Esophagus squamous epithelium (tissue), 5 donors: Measurements from ENCODE around the gene WDPCP. TPM values are rescaled to one million over a fixed set of nuclear protein-coding genes. Genes with fewer than 3 reads are reported as not detected.
"Not testable (repeated sequence)": the region's sequence is repeated elsewhere in the genome, so short reads cannot be mapped to it uniquely, and the experiment has no call there.

Experiments
- DNase-seq: peaks from one replicate; lab custom pipeline; 2025; lab: John Stamatoyannopoulos, UW
- H3K27ac ChIP-seq, 4 donors: fragments of 200-600 bp; sonication (generic); one replicate each; pipeline ENCODE4 v1.5.1; 2016 to 2019; ENCODE audit warnings: mild to moderate bottlenecking in 1 of 4
- H3K27me3 ChIP-seq, 4 donors: fragments of 200-600 bp; sonication (generic); 1 replicate in 3 of 4; 2 replicates in 1 of 4; pipeline versions ENCODE4 v1.5.1 to v1.6.0; 2017 to 2021; ENCODE audit warnings: antibody characterized with exemption in 1 of 4
- H3K36me3 ChIP-seq, 3 donors: fragments of 200-600 bp; sonication (generic); one replicate each; pipeline ENCODE4 v1.5.1; 2016 to 2019
- H3K4me1 ChIP-seq, 3 donors: fragments of 200-600 bp; sonication (generic); one replicate each; pipeline ENCODE4 v1.5.1; 2017 to 2019
- H3K4me3 ChIP-seq, 4 donors: fragments of 200-600 bp; sonication (generic); 1 replicate in 3 of 4; 2 replicates in 1 of 4; pipeline ENCODE4 v1.5.1; 2016 to 2019; ENCODE audit warnings: mild to moderate bottlenecking in 2 of 4, moderate library complexity in 1 of 4
- H3K9me3 ChIP-seq, 3 donors: fragments of 200-600 bp; sonication (generic); one replicate each; pipeline ENCODE4 v1.5.1; 2016 to 2019
- CTCF ChIP-seq, 6 experiments: fragments of 450-650 bp in 4 of 6; fragments of 200-600 bp in 2 of 6; sonication (generic) in 2 of 6; IDR thresholded peaks; one replicate each; pipeline ENCODE4 v1.5.1; 2016 to 2019; ENCODE audit warnings: antibody characterized with exemption in 6 of 6, mild to moderate bottlenecking in 4 of 6, moderate library complexity in 4 of 6
- POLR2A ChIP-seq, 4 donors: fragments of 450-650 bp; IDR thresholded peaks; one replicate each; pipeline ENCODE4 v1.6.1; 2017; ENCODE audit warnings: antibody characterized with exemption in 4 of 4, mild to moderate bottlenecking in 4 of 4, moderate library complexity in 3 of 4
- WGBS, 2 donors: methylation state at CpG; one replicate each; pipeline ENCODE4 v1.1.5; 2018; 5-methylcytosine and 5-hydroxymethylcytosine counted together
- intact Hi-C: fragments of 100-400 bp; cut with DNase I; formaldehyde crosslinking; loops from one replicate; pipeline ENCODE4 v1.15.0; 2022
- total RNA-seq, 4 donors: library from RNA; depleted of rRNA; stranded (reverse); fragments of >200 nt; gene quantifications; one replicate each; pipeline ENCODE4 v1.1.0, GENCODE V29; 2016
- donor health status: DM: yes; HTN: yes; CAD: no.

Gene WDPCP
- total RNA-seq, 4 donors from 2014 or later = 3.0 to 9.7 (median 3.8) TPM

GRCh38 chr2:63571291-63571690, 17.0 kb downstream of the WDPCP start:
- 72 to 76% methylated on average over 2 of the region's 2 CpGs for WGBS, 2 donors
- no peak overlapping the region for H3K27ac ChIP-seq
- TF ChIP-seq POLR2A (IDR thresholded peaks at IDR 0.05) (no peak), CTCF (IDR thresholded peaks at IDR 0.05) (no peak)
- intact Hi-C loops = no loop called here
- H3K4me3 ChIP-seq = no peak overlapping the region
- no peaks in the 10 kb centered on the region for H3K36me3 ChIP-seq
- H3K4me1 ChIP-seq = no peaks in the 10 kb centered on the region
- peaks cover 0 to 24% (median 0%) of the 10 kb centered on the region in 3 donors for H3K9me3 ChIP-seq
- DNase-seq = no peak
- no peaks in the 10 kb centered on the region for H3K27me3 ChIP-seq

GRCh38 chr2:63569740-63570139, 18.5 kb downstream of the WDPCP start:
- no peaks in the 10 kb centered on the region for H3K36me3 ChIP-seq
- no peak overlapping the region for H3K4me3 ChIP-seq
- DNase-seq = no peak
- no peaks in the 10 kb centered on the region for H3K4me1 ChIP-seq
- H3K27ac ChIP-seq = no peak overlapping the region
- peaks cover 0 to 26% (median 0%) of the 10 kb centered on the region in 3 donors for H3K9me3 ChIP-seq
- TF ChIP-seq POLR2A (IDR thresholded peaks at IDR 0.05) = no peak
- TF ChIP-seq CTCF (IDR thresholded peaks at IDR 0.05) = no peak
- intact Hi-C loops = no loop called here
- H3K27me3 ChIP-seq = no peaks in the 10 kb centered on the region

- H3K4me3 ChIP-seq = no peak overlapping the region
- TF ChIP-seq CTCF (IDR thresholded peaks at IDR 0.05) = no peak
- TF ChIP-seq POLR2A (IDR thresholded peaks at IDR 0.05) = no peak
- H3K9me3 ChIP-seq = peaks cover 0 to 40% (median 3%) of the 10 kb centered on the region in 3 donors
- DNase-seq = no peak
- H3K36me3 ChIP-seq = peaks cover 0 to 10% (median 0%) of the 10 kb centered on the region in 3 donors
- no peaks in the 10 kb centered on the region for H3K4me1 ChIP-seq
- no peak overlapping the region for H3K27ac ChIP-seq
- intact Hi-C loops = no loop called here
- H3K27me3 ChIP-seq = no peaks in the 10 kb centered on the region
These were observed 25.5 kb downstream of the WDPCP start for GRCh38 chr2:63562751-63563150.

GRCh38 chr2:63558922-63559321, 29.4 kb downstream of the WDPCP start:
- DNase-seq, H3K27me3 ChIP-seq, H3K36me3 ChIP-seq, H3K27ac ChIP-seq, H3K4me3 ChIP-seq, intact Hi-C loops, H3K4me1 ChIP-seq: not testable (repeated sequence)
- 57 to 79% methylated on average over 3 of the region's 3 CpGs for WGBS, 2 donors
- H3K9me3 ChIP-seq = peaks cover 0 to 24% (median 3%) of the 10 kb centered on the region in 3 donors

GRCh38 chr2:63557819-63558218, 30.5 kb downstream of the WDPCP start:
- intact Hi-C loops, H3K4me3 ChIP-seq, H3K27me3 ChIP-seq, DNase-seq, H3K27ac ChIP-seq, H3K36me3 ChIP-seq: not testable (repeated sequence)
- peaks cover 0 to 24% (median 3%) of the 10 kb centered on the region in 3 donors for H3K9me3 ChIP-seq
- peaks cover 0 to 13% (median 0%) of the 10 kb centered on the region in 3 donors for H3K4me1 ChIP-seq

- 70 to 83% methylated on average over 3 of the region's 3 CpGs for WGBS, 2 donors
- Histone ChIP-seq H3K27ac (no peak overlapping the region), H3K4me1 (peaks cover 0 to 18% (median 0%) of the 10 kb centered on the region in 3 donors), H3K36me3 (no peaks in the 10 kb centered on the region), H3K9me3 (peaks cover 0 to 24% (median 3%) of the 10 kb centered on the region in 3 donors), H3K4me3 (no peak overlapping the region), H3K27me3 (no peaks in the 10 kb centered on the region)
- DNase-seq = no peak
- no peak for TF ChIP-seq POLR2A (IDR thresholded peaks at IDR 0.05)
- TF ChIP-seq CTCF (IDR thresholded peaks at IDR 0.05) = no peak
- intact Hi-C loops = no loop called here
These were observed 32.3 kb downstream of the WDPCP start for GRCh38 chr2:63555931-63556330.
